Measurements from ENCODE around the gene SRR.

DNA sequence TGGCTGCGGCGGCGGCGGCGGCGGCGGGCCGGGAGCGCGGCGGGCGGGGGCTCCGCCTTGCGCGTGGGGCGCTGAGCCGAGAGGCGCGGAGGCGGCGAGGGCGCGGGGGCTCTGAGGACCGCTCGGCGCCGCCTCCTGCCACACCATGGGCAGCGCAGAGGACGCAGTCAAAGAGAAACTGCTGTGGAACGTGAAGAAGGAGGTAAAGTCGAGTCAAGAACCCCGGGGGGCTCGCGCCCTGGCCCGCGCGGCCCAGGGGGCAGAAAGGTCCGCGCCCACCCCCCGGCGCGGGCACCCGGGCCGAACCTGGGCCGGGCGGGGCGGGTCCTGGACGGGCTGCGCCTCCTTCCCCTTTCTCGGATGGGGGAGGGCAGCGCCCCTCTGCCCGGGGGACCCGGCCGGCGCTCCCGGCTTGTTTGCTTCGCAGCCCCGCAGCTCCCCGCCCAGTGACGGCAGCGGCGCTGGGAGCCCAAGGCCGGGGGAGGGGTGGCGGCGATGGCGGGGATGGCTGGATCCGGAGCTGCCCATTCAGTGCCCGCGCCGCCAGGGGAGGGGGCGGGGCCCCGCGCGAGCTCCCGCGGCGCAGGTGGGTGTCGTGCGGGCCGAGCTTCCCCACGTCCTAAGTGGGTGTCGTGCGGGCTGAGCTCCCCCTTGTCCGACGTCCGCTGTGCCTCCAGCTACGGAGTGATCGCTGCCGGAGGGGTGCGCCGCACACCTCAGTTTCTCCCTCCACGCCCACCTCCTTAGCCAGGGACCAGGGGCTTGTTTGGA, 34.0 kb downstream of the SRR start:
- no peak for TF ChIP-seq FOXM1 (IDR thresholded peaks at IDR 0.05; ENCODE audit: borderline replicate concordance)
- no peak for TF ChIP-seq NFRKB (IDR thresholded peaks at IDR 0.05)
- TF ChIP-seq FOXK2 (IDR thresholded peaks at IDR 0.05), result no peak
